MM.1S (cell line): Measurements from ENCODE around the gene AQP3.

Source experiments
- CTCF ChIP-seq: fragments of 300-600 bp; sonication (generic); IDR thresholded peaks from 2 replicates; pipeline ENCODE4 v1.5.1; 2016; ENCODE audit warnings: antibody characterized with exemption, low read length, mixed read lengths
- EZH2phosphoT487 ChIP-seq: fragments of 300-600 bp; sonication (generic); IDR thresholded peaks from 2 replicates; pipeline ENCODE4 v1.6.1; 2018; ENCODE audit warnings: antibody characterized with exemption, low read length

GRCh38 chr9:33418090-33418489 is 29.3 kb downstream of the AQP3 start:
- TF ChIP-seq CTCF, result no peak
- TF ChIP-seq EZH2phosphoT487, result no peak
